ENCODE results near the gene CERS6. TPM values are rescaled to one million over a fixed set of nuclear protein-coding genes. Genes with fewer than 3 reads are reported as not detected.

Gene CERS6
- total RNA-seq, 4 donors from 2014 or later: 46.6 to 67.7 (median 53.6) TPM

- Histone ChIP-seq H3K9me3 (peaks cover 0 to 6% (median 0%) of the 10 kb centered on the region in 4 donors), H3K27me3 (no peaks in the 10 kb centered on the region), H3K4me1 (peaks cover 0 to 4% (median 1%) of the 10 kb centered on the region in 4 donors), H3K36me3 (no peaks in the 10 kb centered on the region), H3K27ac (replicated peaks in 1 of 4) (no peak overlapping the region), H3K4me3 (no peak overlapping the region)
- WGBS: 0% methylated on average over 1 of the region's 1 CpG
- no peak for TF ChIP-seq CTCF (IDR thresholded peaks at IDR 0.05)
- intact Hi-C loops (cut with DNase I): loop anchor here (10.0 kb wide), 1 partner anchor 149 kb away; no protein-coding TSS in a partner anchor
- no peak for DNase-seq (ENCODE audit: extremely low spot score)
Measured at GRCh38 chr2:168775837-168776236, 319.8 kb downstream of the CERS6 start.

- intact Hi-C loops (cut with DNase I): no loop called here
- TF ChIP-seq POLR2AphosphoS5 (IDR thresholded peaks at IDR 0.05) (peak in 1 of 2 donors; percentile 22), CTCF (IDR thresholded peaks at IDR 0.05) (no peak)
- H3K27ac ChIP-seq (replicated peaks in 1 of 4): peak overlapping the region in 1 of 4 donors; percentile 35
Measured at GRCh38 chr2:168780669-168781071, 324.6 kb downstream of the CERS6 start.

DNA sequence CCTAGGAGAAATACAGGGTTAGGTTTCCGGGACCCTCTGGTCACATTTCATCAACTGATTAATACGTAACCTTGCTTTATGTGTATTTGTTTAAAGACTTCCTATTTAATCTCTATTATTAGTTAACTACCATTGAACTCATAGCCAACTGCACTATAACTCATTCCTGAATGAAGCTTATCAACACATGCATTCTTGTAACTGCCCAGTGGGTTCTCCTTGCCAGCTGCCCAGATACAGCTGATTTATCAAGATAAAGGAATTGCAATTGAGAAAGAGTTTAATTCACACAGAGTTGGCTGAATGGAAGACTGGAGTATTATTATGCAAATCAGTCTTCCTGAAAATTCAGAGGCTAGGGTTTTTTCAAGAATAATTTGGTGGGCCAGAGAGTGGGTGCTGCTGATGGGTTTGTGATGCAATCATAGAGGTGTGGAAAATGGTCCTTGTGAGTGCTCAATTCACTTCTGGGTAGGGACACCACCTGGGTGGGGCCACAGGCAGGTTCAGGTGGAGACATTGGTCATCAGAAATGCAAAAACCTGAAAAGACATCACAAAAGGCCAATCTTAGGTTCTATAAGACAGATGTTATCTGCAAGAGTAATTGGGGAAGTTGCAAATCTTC is 325.2 kb downstream of the CERS6 start:
- WGBS: 93% methylated on average over 2 of the region's 2 CpGs
- H3K27ac ChIP-seq (replicated peaks in 1 of 4): no peak overlapping the region
- no peak for DNase-seq (ENCODE audit: extremely low spot score)
- no peak for TF ChIP-seq EP300 (IDR thresholded peaks at IDR 0.05)
- TF ChIP-seq CTCF (IDR thresholded peaks at IDR 0.05): no peak
- no peak for TF ChIP-seq POLR2A (IDR thresholded peaks at IDR 0.05; ENCODE audit: low read depth)
- no peak for TF ChIP-seq POLR2AphosphoS5 (IDR thresholded peaks at IDR 0.05)
- H3K36me3 ChIP-seq: no peaks in the 10 kb centered on the region
- no peak overlapping the region for H3K4me3 ChIP-seq
- no peaks in the 10 kb centered on the region for H3K27me3 ChIP-seq
- intact Hi-C loops (cut with DNase I): no loop called here
- peaks cover 0 to 3% (median 0%) of the 10 kb centered on the region in 4 donors for H3K4me1 ChIP-seq
- H3K9me3 ChIP-seq: no peaks in the 10 kb centered on the region

More at GRCh38 chr2:168780669-168781071, 324.6 kb downstream of the CERS6 start:
- H3K27me3 ChIP-seq: no peaks in the 10 kb centered on the region
- H3K9me3 ChIP-seq: peaks cover 0 to 3% (median 0%) of the 10 kb centered on the region in 4 donors
- no peak for DNase-seq (ENCODE audit: extremely low spot score)
- no peaks in the 10 kb centered on the region for H3K36me3 ChIP-seq
- H3K4me1 ChIP-seq: peaks cover 0 to 3% (median 0%) of the 10 kb centered on the region in 4 donors
- H3K4me3 ChIP-seq: no peak overlapping the region
- 64% methylated on average over 1 of the region's 1 CpG for WGBS

DNA sequence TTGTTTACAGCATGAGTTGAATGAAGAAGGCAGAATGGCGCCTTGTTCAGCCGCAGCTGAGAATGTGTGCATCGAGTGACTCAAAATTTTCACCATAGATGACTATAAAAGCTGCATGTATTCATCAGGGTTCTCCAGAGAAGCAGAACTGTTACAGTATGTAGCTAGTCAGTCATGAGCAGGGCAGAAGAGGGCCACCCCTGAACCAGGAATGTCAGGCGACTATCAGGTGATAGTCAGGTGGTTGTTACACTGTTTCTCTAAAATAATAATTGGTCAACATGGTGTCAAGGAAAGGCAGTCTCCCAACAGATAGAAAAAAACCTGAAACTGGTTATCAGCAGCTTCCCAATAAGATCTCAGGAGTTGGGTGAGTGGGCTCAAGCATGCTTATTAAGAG is 326.2 kb downstream of the CERS6 start:
- Histone ChIP-seq H3K4me1 (peaks cover 0 to 3% (median 0%) of the 10 kb centered on the region in 4 donors), H3K36me3 (no peaks in the 10 kb centered on the region), H3K9me3 (no peaks in the 10 kb centered on the region), H3K4me3 (no peak overlapping the region), H3K27ac (replicated peaks in 1 of 4) (no peak overlapping the region), H3K27me3 (no peaks in the 10 kb centered on the region)
- no peak for TF ChIP-seq EP300 (IDR thresholded peaks at IDR 0.05)
- TF ChIP-seq CTCF (IDR thresholded peaks at IDR 0.05): no peak
- no peak for TF ChIP-seq POLR2A (IDR thresholded peaks at IDR 0.05; ENCODE audit: low read depth)
- no peak for TF ChIP-seq POLR2AphosphoS5 (IDR thresholded peaks at IDR 0.05)
- DNase-seq (ENCODE audit: extremely low spot score): no peak
- WGBS: 98% methylated on average over 4 of the region's 4 CpGs
- intact Hi-C loops (cut with DNase I): no loop called here

DNA sequence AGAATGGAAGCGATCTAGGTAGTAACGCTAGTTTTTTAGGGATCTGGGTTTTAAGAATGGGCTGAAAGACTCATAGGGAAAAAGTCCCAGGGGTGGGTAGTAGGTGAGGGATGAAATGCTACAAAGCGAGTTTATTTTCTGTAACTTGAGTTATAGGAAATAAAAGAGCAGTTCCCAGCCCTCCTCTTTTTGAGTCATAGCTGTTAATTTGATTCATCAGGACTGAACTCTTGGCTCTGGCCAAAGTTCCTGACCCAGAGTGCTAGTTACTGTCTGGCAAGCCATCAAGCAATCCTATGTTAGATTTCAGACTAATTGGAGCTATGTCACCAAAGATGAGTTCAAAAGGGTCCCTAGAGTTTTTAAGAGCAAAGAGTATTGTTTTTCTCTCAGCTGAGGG is 328.9 kb downstream of the CERS6 start:
- intact Hi-C loops (cut with DNase I): no loop called here
- Histone ChIP-seq H3K4me3 (no peak overlapping the region), H3K9me3 (no peaks in the 10 kb centered on the region), H3K36me3 (no peaks in the 10 kb centered on the region), H3K27me3 (no peaks in the 10 kb centered on the region), H3K4me1 (peaks cover 0 to 3% (median 0%) of the 10 kb centered on the region in 4 donors), H3K27ac (replicated peaks in 1 of 4) (no peak overlapping the region)
- no peak for DNase-seq (ENCODE audit: extremely low spot score)
- WGBS: 94% methylated on average over 3 of the region's 3 CpGs
- TF ChIP-seq CTCF (IDR thresholded peaks at IDR 0.05) (no peak), POLR2A (IDR thresholded peaks at IDR 0.05; ENCODE audit: low read depth) (no peak), EP300 (IDR thresholded peaks at IDR 0.05) (no peak), POLR2AphosphoS5 (IDR thresholded peaks at IDR 0.05) (no peak)

Measured in esophagus muscularis mucosa (tissue), 4 donors.